Stimulated activated CD4-positive, alpha-beta T cell treated with anti-CD3 and anti-CD28 coated beads, Interleukin-4, amount 100 ng/mL, for 48 hours (primary cell): ENCODE data around the gene WDFY3.
"Not testable (repeated sequence)": the region's sequence is repeated elsewhere in the genome, so short reads cannot be mapped to it uniquely, and the experiment has no call there.

Source experiments
- DNase-seq, 2 donors: peaks; one replicate each; pipeline ENCODE4 v3.0.0-alpha.2; 2020; ENCODE audit warnings: low read depth in 2 of 2

WDFY3 gene

DNA sequence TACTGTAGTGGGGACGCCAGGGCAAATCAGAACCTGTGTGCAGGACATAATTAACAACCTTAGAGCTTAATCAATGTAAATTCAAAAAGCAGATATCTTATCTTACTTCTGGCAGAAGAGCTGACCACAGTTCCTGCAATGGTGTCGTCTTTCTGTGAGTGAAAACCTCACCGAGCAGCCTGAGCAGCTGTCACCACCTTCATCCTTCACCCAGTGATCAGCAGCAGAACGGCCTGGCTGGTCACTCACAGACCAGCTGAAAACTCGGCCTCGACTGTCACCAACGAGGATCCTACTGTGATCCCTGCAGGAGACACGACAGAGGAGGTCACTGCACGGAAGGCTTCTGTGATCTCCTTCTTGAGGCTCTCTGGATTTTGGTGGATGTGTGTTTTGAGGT, 289.4 kb downstream of the WDFY3 start:
- no peak for DNase-seq

DNA sequence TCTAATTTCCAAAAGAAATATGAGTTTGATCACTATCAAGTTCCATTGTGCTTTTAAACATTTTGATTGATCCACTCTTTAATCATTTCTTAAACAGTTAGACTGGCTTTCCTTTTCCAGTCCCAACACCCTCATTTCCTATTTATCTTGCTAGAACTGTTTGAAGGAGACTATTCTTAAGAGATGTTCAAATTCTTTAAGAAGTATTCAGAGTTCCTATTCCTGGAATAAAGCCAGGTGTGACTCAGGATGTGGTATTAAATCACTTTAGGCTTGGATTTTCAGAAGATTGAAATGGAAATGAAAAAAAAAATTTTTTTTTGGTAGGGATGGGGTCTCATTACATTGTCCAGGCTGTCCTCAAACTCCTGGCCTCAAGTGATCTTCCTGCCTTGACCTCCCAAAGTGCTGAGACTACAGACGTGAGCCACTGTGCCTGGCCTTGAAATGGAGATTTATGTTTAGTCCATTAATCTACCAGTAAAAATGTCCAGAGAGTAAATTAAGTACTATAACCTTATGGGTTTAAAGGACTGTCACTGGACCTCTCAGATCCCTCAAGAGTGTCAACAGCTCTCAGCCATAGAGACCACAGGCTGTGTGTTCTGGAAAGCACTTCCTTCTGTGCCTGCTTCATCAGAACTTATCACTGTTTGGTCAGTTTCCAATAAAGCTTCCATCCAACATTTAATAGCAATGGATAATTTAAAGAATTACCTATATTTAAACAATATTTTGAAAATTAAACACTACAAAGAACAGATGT, 292.8 kb downstream of the WDFY3 start:
- DNase-seq = no peak

DNA sequence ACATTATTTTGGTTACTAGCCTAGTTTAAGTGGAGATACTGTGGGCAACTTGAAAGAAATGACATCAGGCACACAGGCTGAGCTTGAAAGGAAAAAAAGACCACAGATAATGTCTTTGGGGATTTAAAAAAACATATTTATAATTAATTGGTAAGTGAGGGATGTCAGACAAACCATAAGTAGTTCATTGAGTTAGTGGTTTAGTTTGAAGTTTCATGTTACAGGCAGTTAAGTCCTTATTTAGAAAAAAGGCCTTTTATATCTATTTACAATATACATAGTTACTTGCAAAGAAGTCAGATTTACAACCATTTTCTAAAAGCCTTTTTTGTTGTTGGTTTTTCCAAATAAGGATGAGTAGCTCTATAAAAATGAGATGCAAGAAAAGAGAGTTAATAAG, 294.3 kb downstream of the WDFY3 start:
- no peak for DNase-seq

GRCh38 chr4:84669201-84669600, 297.3 kb downstream of the WDFY3 start:
- no peak for DNase-seq

DNA sequence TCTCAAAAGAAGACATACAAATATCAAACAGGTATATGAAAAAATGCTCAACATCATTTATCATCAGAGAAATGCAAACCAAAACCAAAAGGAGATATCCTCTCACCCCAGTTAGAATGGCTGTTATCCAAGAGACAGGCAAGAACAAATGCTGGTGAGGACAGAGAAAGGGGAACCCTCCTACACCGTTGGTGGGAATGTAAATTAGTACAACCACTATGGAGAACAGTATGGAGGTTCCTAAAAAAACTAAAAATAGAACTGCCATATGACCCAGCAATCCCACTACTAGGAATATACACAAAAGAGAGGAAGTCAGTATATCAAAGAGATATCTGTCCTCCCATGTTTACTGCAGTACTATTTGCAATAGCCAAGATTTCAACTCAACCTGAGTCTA, 300.1 kb downstream of the WDFY3 start:
- DNase-seq = no peak

DNA sequence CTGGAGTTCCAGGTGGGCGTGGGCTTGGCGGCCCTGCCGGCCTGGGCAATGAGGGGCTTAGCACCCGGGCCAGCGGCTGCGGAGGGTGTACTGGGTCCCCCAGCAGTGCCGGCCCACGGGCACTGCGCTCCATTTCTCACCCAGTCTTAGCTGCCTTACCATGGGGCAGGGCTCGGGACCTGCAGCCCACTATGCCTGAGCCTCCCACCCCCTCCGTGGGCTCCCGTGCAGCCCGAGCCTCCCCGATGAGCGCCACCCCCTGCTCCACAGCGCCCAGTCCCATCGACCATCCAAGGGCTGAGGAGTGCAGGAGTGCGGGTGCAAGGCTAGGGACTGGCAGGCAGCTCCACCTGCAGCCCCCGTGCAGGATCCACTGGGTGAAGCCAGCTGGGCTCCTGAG, 301.7 kb downstream of the WDFY3 start:
- not testable (repeated sequence) for DNase-seq

DNA sequence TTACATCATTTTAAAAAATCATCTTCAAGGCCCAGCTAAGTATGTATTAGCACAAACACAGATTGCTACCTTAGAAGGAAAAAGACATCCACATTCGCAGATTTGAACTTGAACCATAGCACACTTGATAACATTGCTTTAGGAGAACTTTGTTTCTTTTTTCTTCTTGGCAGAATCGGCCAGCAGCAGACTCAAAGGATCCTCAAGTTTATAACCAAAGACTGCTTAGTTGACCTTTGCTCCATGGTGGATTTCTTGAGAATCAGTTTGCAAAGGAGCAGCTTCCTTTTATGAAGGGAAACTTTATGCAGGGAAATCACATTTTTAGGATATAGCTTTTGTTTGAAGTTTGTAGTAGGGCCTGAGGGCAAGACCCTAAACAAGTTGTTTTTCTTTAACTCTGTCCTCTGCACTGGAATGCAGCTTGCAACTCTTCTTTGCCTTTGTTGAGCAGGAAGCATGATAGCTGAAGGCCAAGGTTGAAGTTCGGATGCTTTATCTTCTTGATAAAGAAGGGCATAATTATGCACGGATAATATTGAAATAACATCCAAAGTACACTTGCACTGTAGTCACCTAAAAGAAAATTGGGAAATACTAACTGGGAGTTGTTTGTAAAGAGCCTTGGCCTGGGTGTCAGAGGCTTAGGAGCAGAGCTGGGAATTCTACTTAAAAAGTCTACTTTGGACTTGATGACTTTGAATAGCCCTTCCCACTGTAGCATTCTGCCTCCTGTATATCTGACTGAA, 305.1 kb downstream of the WDFY3 start:
- DNase-seq = no peak

GRCh38 chr4:84660606-84661005, 305.9 kb downstream of the WDFY3 start:
- no peak for DNase-seq

- no peak for DNase-seq
These were observed 314.0 kb downstream of the WDFY3 start for GRCh38 chr4:84652478-84652877.

DNA sequence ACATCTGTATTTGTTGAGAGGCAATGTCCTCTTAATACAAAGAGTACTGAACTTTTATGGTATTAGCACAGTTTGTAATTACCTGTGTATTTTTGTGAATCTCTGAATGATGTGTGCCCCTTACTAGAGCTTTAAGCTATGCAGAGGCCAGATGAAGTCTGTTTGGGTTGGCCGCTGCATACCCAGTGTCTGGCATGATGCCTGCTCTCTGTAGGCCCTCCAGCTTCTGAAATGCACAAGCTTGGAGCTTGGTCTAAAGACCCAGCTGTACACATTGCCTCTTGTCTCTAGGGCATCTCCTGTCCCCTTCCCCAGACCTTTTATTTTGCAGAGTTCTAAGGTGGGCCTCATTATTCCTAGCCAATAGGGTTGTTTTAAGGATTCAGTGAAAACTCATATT, 315.0 kb downstream of the WDFY3 start:
- no peak for DNase-seq

GRCh38 chr4:84648863-84649647, 317.4 kb downstream of the WDFY3 start:
- DNase-seq = no peak

- DNase-seq = no peak
These were observed 318.3 kb downstream of the WDFY3 start for GRCh38 chr4:84648178-84648577.

GRCh38 chr4:84647312-84647884, 319.1 kb downstream of the WDFY3 start:
- no peak for DNase-seq

DNA sequence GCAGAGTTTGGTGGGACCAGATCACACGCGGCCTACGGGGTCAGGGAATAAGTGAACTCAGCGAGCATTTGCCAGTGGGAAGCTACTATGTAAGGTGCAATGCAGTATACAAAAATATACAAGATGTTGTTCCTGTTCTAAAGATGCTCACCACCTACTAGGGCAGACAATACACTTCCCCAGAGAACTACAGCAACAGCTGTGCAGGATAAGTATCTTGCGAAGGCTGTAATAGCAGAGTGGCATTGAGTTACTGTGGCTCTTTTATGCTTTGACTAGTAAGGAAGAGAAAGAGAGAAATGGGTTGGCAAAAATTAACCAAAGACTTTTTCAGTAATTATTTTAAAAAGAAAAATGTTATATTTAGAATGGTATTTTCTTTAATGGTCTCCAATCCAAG, 322.4 kb downstream of the WDFY3 start:
- no peak for DNase-seq

DNA sequence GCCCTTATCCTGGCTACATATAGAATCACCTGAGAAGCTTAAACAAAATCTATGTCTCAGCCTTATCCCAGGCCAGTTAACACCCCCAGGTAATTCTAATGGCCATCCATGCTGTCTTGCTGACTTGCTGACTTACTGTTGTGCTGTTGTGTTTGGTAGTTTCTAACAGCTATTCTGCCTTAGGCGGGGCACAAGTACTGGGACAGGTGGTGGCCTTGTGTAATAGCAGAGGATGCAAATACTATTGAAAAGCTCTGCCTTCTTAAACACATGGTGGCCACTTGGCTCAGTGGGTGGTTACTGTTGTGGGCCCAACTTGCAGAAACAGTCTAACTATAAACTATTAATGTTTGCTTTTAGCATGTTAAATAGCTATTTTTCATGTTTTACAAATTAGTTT, 327.3 kb downstream of the WDFY3 start:
- DNase-seq = no peak

GRCh38 chr4:84638092-84638491, 328.4 kb downstream of the WDFY3 start:
- no peak for DNase-seq

GRCh38 chr4:84634961-84635360, 331.5 kb downstream of the WDFY3 start:
- DNase-seq = no peak

DNA sequence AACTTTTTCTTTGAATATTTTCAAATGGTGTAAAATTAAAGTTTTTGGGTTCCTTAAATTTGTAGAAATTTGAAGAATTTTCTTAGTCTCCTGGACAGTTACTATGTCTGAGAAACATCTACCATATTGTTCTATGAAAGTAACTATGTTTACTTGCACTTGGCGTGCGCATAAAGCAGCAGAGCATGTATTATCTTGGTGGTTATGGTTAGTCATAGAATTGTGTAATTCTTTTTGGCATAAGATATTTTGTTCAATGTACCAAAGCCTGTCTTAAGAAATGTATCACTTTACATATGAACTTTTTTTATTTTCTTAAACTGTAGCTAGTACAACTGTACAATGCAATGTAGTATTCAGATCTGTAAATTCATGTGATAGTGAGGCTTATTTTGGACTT, 334.4 kb downstream of the WDFY3 start:
- DNase-seq = no peak

- DNase-seq = no peak
These were observed 334.9 kb downstream of the WDFY3 start for GRCh38 chr4:84631573-84631972.

DNA sequence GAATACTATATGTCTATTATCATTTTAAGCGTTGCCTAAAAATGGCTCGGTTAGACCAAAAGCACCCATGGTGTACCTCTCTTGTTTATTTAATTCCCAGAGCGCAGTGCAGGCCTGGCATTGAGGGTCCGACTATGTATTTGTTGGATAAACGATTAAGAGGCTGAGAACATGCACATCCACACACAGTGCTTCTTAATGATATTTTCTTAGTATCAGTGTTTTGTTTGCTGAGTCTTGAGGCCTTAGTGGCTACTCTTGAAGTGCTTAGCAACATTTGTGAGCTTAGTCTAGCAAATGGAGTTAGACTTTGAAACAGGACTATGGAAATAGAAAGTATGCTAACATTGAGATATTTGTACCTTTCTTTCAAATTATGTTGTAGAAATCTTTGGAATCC, 339.8 kb downstream of the WDFY3 start:
- no peak for DNase-seq

DNA sequence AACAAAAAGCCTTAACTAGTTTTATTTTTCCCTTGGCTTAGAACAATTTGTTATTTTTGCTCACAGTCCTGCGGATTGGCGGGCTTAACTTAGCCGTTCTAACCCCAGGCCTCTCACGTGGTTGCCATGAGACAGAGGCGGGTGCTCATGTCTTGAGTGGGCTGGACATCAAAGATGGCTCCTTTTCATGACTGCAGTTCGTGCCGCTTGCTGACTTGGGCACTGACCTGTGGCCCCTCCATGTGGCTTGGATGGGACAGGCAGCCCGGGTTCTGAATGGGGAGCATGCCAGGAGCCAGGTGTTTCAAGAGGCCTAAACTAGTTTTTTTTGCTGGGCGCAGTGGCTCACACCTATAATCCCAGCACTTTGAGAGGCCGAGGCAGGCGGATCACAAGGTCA, 342.8 kb downstream of the WDFY3 start:
- DNase-seq = no peak

DNA sequence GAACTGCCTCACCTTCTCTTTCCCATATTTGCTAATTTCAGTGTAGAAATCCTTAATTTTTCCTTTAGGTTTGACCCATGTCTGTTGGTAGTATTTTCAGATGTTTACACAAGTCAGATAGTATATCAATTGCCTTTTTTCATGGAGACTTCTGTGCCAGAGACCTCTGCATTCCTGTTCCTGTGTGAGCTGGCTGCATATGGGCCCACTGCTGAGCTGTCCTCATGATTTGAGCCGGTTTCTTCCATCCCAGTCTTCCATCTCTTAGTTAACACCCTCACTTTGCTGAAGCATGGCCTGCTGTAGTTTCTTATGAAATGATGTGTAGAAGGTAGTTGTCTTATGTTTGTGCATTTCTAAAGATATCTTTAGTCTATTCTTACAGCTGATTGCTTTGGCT, 343.5 kb downstream of the WDFY3 start:
- DNase-seq = no peak
